Stomach (tissue), 9 donors: ENCODE data around the gene BCAP31. TPM values are rescaled to one million over a fixed set of nuclear protein-coding genes. Genes with fewer than 3 reads are reported as not detected.

Experiments used
- DNase-seq, 2 donors: peaks; one replicate each; pipeline versions ENCODE4 v3.0.0 to v3.0.0-alpha.2; 2013 to 2019
- H3K27ac ChIP-seq, 5 donors: fragments of 200-600 bp in 4 of 5; sonication (generic) in 4 of 5; one replicate each; pipeline ENCODE4 v1.5.1; 2013 to 2019; ENCODE audit warnings: mild to moderate bottlenecking in 1 of 5, moderate library complexity in 1 of 5
- H3K27me3 ChIP-seq, 3 donors: fragments of 200-600 bp; sonication (generic); one replicate each; pipeline ENCODE4 v1.5.1; 2017 to 2019; ENCODE audit warnings: mixed run types in 1 of 3
- H3K36me3 ChIP-seq, 4 donors: fragments of 200-600 bp; sonication (generic); 1 replicate in 3 of 4; 2 replicates in 1 of 4; pipeline ENCODE4 v1.5.1; 2016 to 2019
- H3K4me1 ChIP-seq, 4 donors: fragments of 200-600 bp; sonication (generic); one replicate each; pipeline ENCODE4 v1.5.1; 2016 to 2019
- H3K4me3 ChIP-seq, 4 donors: fragments of 200-600 bp; sonication (generic) in 3 of 4; one replicate each; pipeline ENCODE4 v1.5.1; 2016 to 2019; ENCODE audit warnings: mild to moderate bottlenecking in 1 of 4
- H3K9me3 ChIP-seq, 4 donors: fragments of 200-600 bp; sonication (generic); one replicate each; pipeline ENCODE4 v1.5.1; 2016 to 2019
- EP300 ChIP-seq: sonication (generic); formaldehyde crosslinking; IDR thresholded peaks from one replicate; pipeline ENCODE4 v1.6.1; 2017; ENCODE audit warnings: antibody characterized with exemption
- POLR2A ChIP-seq, 4 donors: fragments of 450-650 bp; IDR thresholded peaks; one replicate each; pipeline ENCODE4 v1.6.1; 2016; ENCODE audit warnings: antibody characterized with exemption in 4 of 4, control low read depth in 2 of 4, mild to moderate bottlenecking in 1 of 4, moderate library complexity in 1 of 4
- POLR2AphosphoS5 ChIP-seq, 3 donors: sonication (generic); formaldehyde crosslinking; IDR thresholded peaks; one replicate each; pipeline ENCODE4 v1.6.1; 2016; ENCODE audit warnings: antibody characterized with exemption in 3 of 3
- WGBS, 5 donors: extraction: QIAGEN DNeasy Blood & Tissue Kit in 3 of 5; methylation state at CpG; one replicate each; pipeline versions ENCODE4 v1.1.5 to v1.1.7; 2013 to 2018; 5-methylcytosine and 5-hydroxymethylcytosine counted together
- intact Hi-C: fragments of 100-400 bp; cut with DNase I; formaldehyde crosslinking; loops from one replicate; pipeline ENCODE4 v1.15.1; 2023; ENCODE audit warnings: low total_unique reads
- polyA plus RNA-seq, 3 donors: library from polyadenylated mRNA; stranded (reverse); fragments of 200-250 nt; gene quantifications; one replicate each; pipeline ENCODE4 v1.2.3, GENCODE V29; 2013
- total RNA-seq, 5 donors: library from RNA; depleted of rRNA; stranded (reverse); fragments of >200 nt; gene quantifications; one replicate each; pipeline versions ENCODE4 v1.1.0 to v1.2.3, GENCODE V29; 2014 to 2016
- TF ChIP-seq, protein P1 (sequence below), 7 experiments: fragments of 450-650 bp in 4 of 7; fragments of 200-600 bp in 3 of 7; sonication (generic) in 3 of 7; IDR thresholded peaks; one replicate each; pipeline ENCODE4 v1.5.1; 2016 to 2019; ENCODE audit warnings: antibody characterized with exemption in 7 of 7, control low read depth in 2 of 7, mild to moderate bottlenecking in 1 of 7
- donor health status: healthy with polysubstance abuse.
- donor health status: Bipolar disorder and iron deficiency.
- donor health status: healthy.

Gene BCAP31
- total and polyA plus RNA-seq, 8 donors, result 0.58 to 156 (median 82.0) TPM

DNA sequence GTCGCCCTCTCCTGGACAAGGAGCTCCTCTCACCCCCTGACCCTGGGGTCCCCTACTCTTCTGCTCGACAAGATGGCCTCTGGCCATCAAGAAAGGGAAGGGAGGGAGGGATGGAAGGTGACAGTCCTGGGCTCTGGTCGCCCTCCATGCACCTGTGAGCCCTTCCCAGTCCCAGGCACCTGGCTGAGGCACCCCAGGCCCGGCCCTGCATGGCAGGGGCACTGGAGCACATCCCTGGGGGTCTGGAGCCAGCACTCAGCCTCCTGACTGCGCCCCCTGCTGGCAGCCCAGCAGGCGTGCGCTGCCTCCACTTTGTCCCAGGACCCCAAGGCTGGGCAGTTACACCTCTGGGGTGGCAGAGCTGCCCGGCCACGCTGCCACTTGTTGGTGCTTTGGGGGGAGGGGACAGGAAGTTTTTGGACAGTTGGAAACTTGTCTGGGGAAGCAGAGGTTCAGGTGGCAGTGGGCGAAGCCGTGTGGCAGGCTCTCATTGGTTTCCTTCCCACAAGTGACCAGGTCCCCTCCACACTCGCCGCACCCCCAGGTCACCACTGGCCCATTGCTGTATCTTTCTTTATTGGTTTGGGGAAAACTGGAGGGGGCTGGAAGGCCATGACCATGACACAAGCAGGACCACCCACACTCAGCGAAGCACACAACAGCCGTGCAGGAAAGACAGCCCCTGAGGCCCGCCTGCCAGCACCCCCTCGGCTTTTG is 54.9 kb downstream of the BCAP31 start:
- Histone ChIP-seq H3K27me3 (peaks cover 0 to 41% (median 35%) of the 10 kb centered on the region in 3 donors), H3K27ac (no peak overlapping the region), H3K9me3 (peaks cover 0 to 19% (median 9%) of the 10 kb centered on the region in 4 donors), H3K4me3 (no peak overlapping the region), H3K4me1 (peaks cover 0 to 12% (median 0%) of the 10 kb centered on the region in 4 donors), H3K36me3 (no peaks in the 10 kb centered on the region)
- DNase-seq, result peak in 1 of 2 donors; percentile 49
- no peak for TF ChIP-seq EP300
- TF ChIP-seq, protein P1, sequence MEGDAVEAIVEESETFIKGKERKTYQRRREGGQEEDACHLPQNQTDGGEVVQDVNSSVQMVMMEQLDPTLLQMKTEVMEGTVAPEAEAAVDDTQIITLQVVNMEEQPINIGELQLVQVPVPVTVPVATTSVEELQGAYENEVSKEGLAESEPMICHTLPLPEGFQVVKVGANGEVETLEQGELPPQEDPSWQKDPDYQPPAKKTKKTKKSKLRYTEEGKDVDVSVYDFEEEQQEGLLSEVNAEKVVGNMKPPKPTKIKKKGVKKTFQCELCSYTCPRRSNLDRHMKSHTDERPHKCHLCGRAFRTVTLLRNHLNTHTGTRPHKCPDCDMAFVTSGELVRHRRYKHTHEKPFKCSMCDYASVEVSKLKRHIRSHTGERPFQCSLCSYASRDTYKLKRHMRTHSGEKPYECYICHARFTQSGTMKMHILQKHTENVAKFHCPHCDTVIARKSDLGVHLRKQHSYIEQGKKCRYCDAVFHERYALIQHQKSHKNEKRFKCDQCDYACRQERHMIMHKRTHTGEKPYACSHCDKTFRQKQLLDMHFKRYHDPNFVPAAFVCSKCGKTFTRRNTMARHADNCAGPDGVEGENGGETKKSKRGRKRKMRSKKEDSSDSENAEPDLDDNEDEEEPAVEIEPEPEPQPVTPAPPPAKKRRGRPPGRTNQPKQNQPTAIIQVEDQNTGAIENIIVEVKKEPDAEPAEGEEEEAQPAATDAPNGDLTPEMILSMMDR (IDR thresholded peaks at IDR 0.05), result peak in 4 of 7 experiments; percentile 46 to 74 (median 67)
- TF ChIP-seq POLR2A (IDR thresholded peaks at IDR 0.05), result no peak
- TF ChIP-seq POLR2AphosphoS5 (IDR thresholded peaks at IDR 0.05), result no peak
- intact Hi-C loops, result loop anchor here (10.0 kb wide), 1 partner anchor 115 kb away; no protein-coding TSS in a partner anchor
- WGBS, 5 donors, result 56 to 78% (median 61%) methylated on average over 8 to 17 of the region's 17 CpGs

DNA sequence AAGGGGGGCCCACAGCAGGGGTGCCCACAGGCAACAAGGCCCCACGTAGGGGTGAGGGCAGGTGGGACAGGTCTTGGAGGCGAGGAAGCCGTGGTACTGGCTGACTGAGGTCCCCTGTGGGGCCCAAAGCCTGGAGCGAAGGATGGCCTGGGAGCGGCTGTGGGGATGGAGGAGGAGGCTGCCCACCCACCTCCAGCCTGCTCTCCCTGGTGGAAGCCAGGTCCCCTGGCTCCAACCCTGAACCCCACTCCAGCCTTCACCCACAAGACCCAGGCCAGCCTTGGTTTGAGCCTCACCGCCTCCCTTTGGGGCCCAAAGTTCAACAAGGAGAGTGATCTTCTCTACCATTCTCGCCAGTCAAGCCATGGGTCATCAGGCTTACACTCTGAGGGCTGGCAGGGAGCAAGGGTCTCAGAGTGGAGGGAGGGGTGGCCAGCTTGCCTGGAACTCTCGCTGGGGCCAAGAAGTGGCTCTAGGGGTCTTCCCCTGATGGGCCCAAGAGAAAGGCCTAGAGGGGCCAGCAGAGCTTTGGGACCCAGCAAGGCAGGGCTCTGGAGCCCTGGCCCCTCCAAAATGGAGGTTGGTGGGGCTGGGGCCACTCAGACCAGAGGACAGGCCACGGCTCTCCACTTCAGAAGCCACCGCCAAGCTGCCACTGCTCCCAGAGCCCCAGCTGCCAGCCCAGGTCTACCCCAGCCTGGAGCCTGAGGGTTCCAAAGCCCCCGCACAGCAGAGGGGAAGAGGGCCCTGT is 55.6 kb downstream of the BCAP31 start:
- Histone ChIP-seq H3K4me1 (peaks cover 0 to 12% (median 0%) of the 10 kb centered on the region in 4 donors), H3K27ac (peak overlapping the region in 1 of 5 donors; percentile 51), H3K36me3 (no peaks in the 10 kb centered on the region), H3K4me3 (no peak overlapping the region), H3K27me3 (peaks cover 0 to 36% (median 29%) of the 10 kb centered on the region in 3 donors), H3K9me3 (peaks cover 0 to 20% (median 9%) of the 10 kb centered on the region in 4 donors)
- WGBS, 5 donors, result 75 to 85% (median 83%) methylated on average over 2 to 11 of the region's 11 CpGs
- intact Hi-C loops, result loop anchor here (10.0 kb wide), 1 partner anchor 114 kb away; no protein-coding TSS in a partner anchor
- TF ChIP-seq, protein P1 (IDR thresholded peaks at IDR 0.05), result no peak
- no peak for TF ChIP-seq EP300
- TF ChIP-seq POLR2AphosphoS5 (IDR thresholded peaks at IDR 0.05), result no peak
- TF ChIP-seq POLR2A (IDR thresholded peaks at IDR 0.05), result no peak
- no peak for DNase-seq

DNA sequence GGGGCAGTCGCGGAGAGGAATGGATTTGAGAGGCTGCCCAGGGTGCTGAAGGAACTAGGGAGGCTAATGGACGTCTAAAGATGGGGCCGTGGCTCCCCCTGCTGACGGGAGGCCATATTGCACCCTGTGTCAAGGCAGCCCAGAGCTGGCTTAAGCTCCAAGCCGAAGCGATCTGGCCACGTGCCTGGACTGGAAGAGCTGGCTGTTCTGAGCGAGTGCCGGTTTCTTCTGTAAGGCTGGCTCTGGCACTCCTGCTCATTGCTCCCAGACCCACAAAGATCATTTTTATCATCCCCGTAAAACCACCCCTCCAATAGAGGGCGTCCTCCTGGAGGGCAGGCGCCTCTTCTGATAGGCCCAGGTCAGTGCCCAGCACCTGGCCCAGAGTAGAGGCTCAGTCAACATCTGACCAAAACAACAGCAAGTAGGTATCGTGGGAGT is 56.2 kb downstream of the BCAP31 start:
- Histone ChIP-seq H3K27me3 (peaks cover 0 to 36% (median 25%) of the 10 kb centered on the region in 3 donors), H3K4me3 (no peak overlapping the region), H3K9me3 (peaks cover 0 to 20% (median 9%) of the 10 kb centered on the region in 4 donors), H3K4me1 (peaks cover 0 to 8% (median 0%) of the 10 kb centered on the region in 4 donors), H3K27ac (peak overlapping the region in 1 of 5 donors; percentile 51), H3K36me3 (no peaks in the 10 kb centered on the region)
- intact Hi-C loops, result loop anchor here (10.0 kb wide), 1 partner anchor 113 kb away; no protein-coding TSS in a partner anchor
- TF ChIP-seq POLR2A (IDR thresholded peaks at IDR 0.05) (no peak), POLR2AphosphoS5 (IDR thresholded peaks at IDR 0.05) (peak in 1 of 3 donors; percentile 12), EP300 (no peak)
- TF ChIP-seq, protein P1 (IDR thresholded peaks at IDR 0.05), result peak in 5 of 7 experiments; percentile 50 to 75 (median 64)
- 16 to 43% (median 30%) methylated on average over 7 to 14 of the region's 14 CpGs for WGBS, 5 donors
- peak; percentile 87 to 94 for DNase-seq
